Measurements from ENCODE around the gene JARID2. TPM values are rescaled to one million over a fixed set of nuclear protein-coding genes. Genes with fewer than 3 reads are reported as not detected.

Gene JARID2
- polyA plus RNA-seq, 1 experiment: 9.7 TPM

- ChIA-PET POLR2A (interaction anchor here (0.6 to 1.3 kb wide), 6 partner anchors 12 to 180 kb away, joined by 3 to 12 read pairs (median 4); no protein-coding TSS in a partner anchor), CTCF (interaction anchor here (0.7 kb wide), 1 partner anchor 155 kb away, joined by 5 read pairs; no protein-coding TSS in a partner anchor)
- no peak for DNase-seq (ENCODE audit: low read depth, low spot score)
- no peak overlapping the region for H3K4me3 ChIP-seq (ENCODE audit: low read depth, low read length)
- no peaks in the 10 kb centered on the region for H3K9me3 ChIP-seq (ENCODE audit: control insufficient read depth, insufficient read depth, low read length)
- no peak for TF ChIP-seq CTCF (IDR thresholded peaks at IDR 0.05; ENCODE audit: low read depth, low read length)
- no peak overlapping the region for H3K27ac ChIP-seq (ENCODE audit: low read depth, low read length)
- H3K27me3 ChIP-seq (ENCODE audit: control insufficient read depth, insufficient read depth, low read length): no peaks in the 10 kb centered on the region
These were observed 18.5 kb downstream of the JARID2 start for GRCh38 chr6:15264412-15264811.

- H3K4me3 ChIP-seq (ENCODE audit: low read depth, low read length): no peak overlapping the region
- no peak for TF ChIP-seq CTCF (IDR thresholded peaks at IDR 0.05; ENCODE audit: low read depth, low read length)
- CTCF ChIA-PET: interaction anchor here (0.7 kb wide), 1 partner anchor 154 kb away, joined by 5 read pairs; no protein-coding TSS in a partner anchor
These were observed 19.3 kb downstream of the JARID2 start for GRCh38 chr6:15264902-15265761.

GRCh38 chr6:15265787-15266186, 19.9 kb downstream of the JARID2 start:
- CTCF ChIA-PET: no interaction called here
- DNase-seq (ENCODE audit: low read depth, low spot score): no peak

More at GRCh38 chr6:15264902-15265761, 19.3 kb downstream of the JARID2 start:
- H3K27ac ChIP-seq (ENCODE audit: low read depth, low read length): no peak overlapping the region
- no peaks in the 10 kb centered on the region for H3K9me3 ChIP-seq (ENCODE audit: control insufficient read depth, insufficient read depth, low read length)
- H3K27me3 ChIP-seq (ENCODE audit: control insufficient read depth, insufficient read depth, low read length): no peaks in the 10 kb centered on the region
- POLR2A ChIA-PET: interaction anchor here (0.6 to 1.3 kb wide), 8 partner anchors 12 to 210 kb away, joined by 3 to 12 read pairs (median 4); no protein-coding TSS in a partner anchor
- DNase-seq (ENCODE audit: low read depth, low spot score): peak; percentile 66

GRCh38 chr6:15266423-15266996, 20.6 kb downstream of the JARID2 start:
- DNase-seq (ENCODE audit: low read depth, low spot score): no peak
- Histone ChIP-seq H3K27me3 (ENCODE audit: control insufficient read depth, insufficient read depth, low read length) (no peaks in the 10 kb centered on the region), H3K4me3 (ENCODE audit: low read depth, low read length) (no peak overlapping the region), H3K9me3 (ENCODE audit: control insufficient read depth, insufficient read depth, low read length) (no peaks in the 10 kb centered on the region), H3K27ac (ENCODE audit: low read depth, low read length) (no peak overlapping the region)
- TF ChIP-seq CTCF (IDR thresholded peaks at IDR 0.05; ENCODE audit: low read depth, low read length): no peak
- POLR2A ChIA-PET: no interaction called here
- CTCF ChIA-PET: no interaction called here

More at GRCh38 chr6:15265787-15266186, 19.9 kb downstream of the JARID2 start:
- POLR2A ChIA-PET: no interaction called here
- Histone ChIP-seq H3K9me3 (ENCODE audit: control insufficient read depth, insufficient read depth, low read length) (no peaks in the 10 kb centered on the region), H3K4me3 (ENCODE audit: low read depth, low read length) (no peak overlapping the region), H3K27me3 (ENCODE audit: control insufficient read depth, insufficient read depth, low read length) (no peaks in the 10 kb centered on the region), H3K27ac (ENCODE audit: low read depth, low read length) (no peak overlapping the region)
- TF ChIP-seq CTCF (IDR thresholded peaks at IDR 0.05; ENCODE audit: low read depth, low read length): no peak

GRCh38 chr6:15267221-15267620, 21.4 kb downstream of the JARID2 start:
- POLR2A ChIA-PET: no interaction called here

More at GRCh38 chr6:15267221-15267620, 21.4 kb downstream of the JARID2 start:
- Histone ChIP-seq H3K27ac (ENCODE audit: low read depth, low read length) (no peak overlapping the region), H3K9me3 (ENCODE audit: control insufficient read depth, insufficient read depth, low read length) (no peaks in the 10 kb centered on the region), H3K27me3 (ENCODE audit: control insufficient read depth, insufficient read depth, low read length) (no peaks in the 10 kb centered on the region), H3K4me3 (ENCODE audit: low read depth, low read length) (no peak overlapping the region)
- CTCF ChIA-PET: no interaction called here
- no peak for DNase-seq (ENCODE audit: low read depth, low spot score)
- TF ChIP-seq CTCF (IDR thresholded peaks at IDR 0.05; ENCODE audit: low read depth, low read length): no peak
